ENCODE data around the gene THEM4. TPM values are rescaled to one million over a fixed set of nuclear protein-coding genes. Genes with fewer than 3 reads are reported as not detected.
"Not testable (repeated sequence)": the region's sequence is repeated elsewhere in the genome, so short reads cannot be mapped to it uniquely, and the experiment has no call there.

Gene THEM4
- total RNA-seq, 1 experiment from 2014 or later: 1.2 TPM

GRCh38 chr1:151858886-151859665, 50.2 kb downstream of the THEM4 start:
- TF ChIP-seq EZH2 (IDR thresholded peaks at IDR 0.05; ENCODE audit: borderline replicate concordance, low read depth, low read length, poor library complexity, severe bottlenecking) (no peak), CTCF (conservative IDR thresholded peaks at IDR 0.05; ENCODE audit: low read depth, low read length) (no peak)
- Histone ChIP-seq H3K4me3 (ENCODE audit: low read depth, low read length, poor library complexity, severe bottlenecking) (no peak overlapping the region), H3K27me3 (replicated peaks; ENCODE audit: insufficient read depth, low read depth, low read length, poor library complexity) (no peaks in the 10 kb centered on the region), H3K36me3 (ENCODE audit: insufficient read depth, low read length, poor library complexity, severe bottlenecking) (no peaks in the 10 kb centered on the region), H3K27ac (ENCODE audit: low read depth, low read length, poor library complexity, severe bottlenecking) (no peak overlapping the region), H3K4me1 (ENCODE audit: insufficient read depth, low read length, poor library complexity, severe bottlenecking) (no peaks in the 10 kb centered on the region), H3K9me3 (ENCODE audit: low read depth, low read length, poor library complexity, severe bottlenecking) (no peaks in the 10 kb centered on the region)
- intact Hi-C loops (cut with micrococcal nuclease; ENCODE audit: unreplicated experiment): no loop called here
- no peak for DNase-seq (ENCODE audit: low spot score)
- BruUV-seq (replicated peaks): no TSS peak
- CTCF ChIA-PET: no interaction called here
- POLR2A ChIA-PET (ENCODE audit: low non-redundant PET): no interaction called here

GRCh38 chr1:151858030-151858746, 51.1 kb downstream of the THEM4 start:
- intact Hi-C loops (cut with micrococcal nuclease; ENCODE audit: unreplicated experiment): no loop called here
- Histone ChIP-seq H3K27me3 (replicated peaks; ENCODE audit: insufficient read depth, low read depth, low read length, poor library complexity) (no peaks in the 10 kb centered on the region), H3K4me3 (ENCODE audit: low read depth, low read length, poor library complexity, severe bottlenecking) (no peak overlapping the region), H3K9me3 (ENCODE audit: low read depth, low read length, poor library complexity, severe bottlenecking) (no peaks in the 10 kb centered on the region), H3K4me1 (ENCODE audit: insufficient read depth, low read length, poor library complexity, severe bottlenecking) (no peaks in the 10 kb centered on the region), H3K27ac (ENCODE audit: low read depth, low read length, poor library complexity, severe bottlenecking) (no peak overlapping the region), H3K36me3 (ENCODE audit: insufficient read depth, low read length, poor library complexity, severe bottlenecking) (no peaks in the 10 kb centered on the region)
- DNase-seq (ENCODE audit: low spot score): no peak
- ChIA-PET CTCF (no interaction called here), POLR2A (ENCODE audit: low non-redundant PET) (interaction anchor here (0.5 kb wide), 1 partner anchor 107 kb away, joined by 3 read pairs; no protein-coding TSS in a partner anchor)
- TF ChIP-seq CTCF (conservative IDR thresholded peaks at IDR 0.05; ENCODE audit: low read depth, low read length) (no peak), EZH2 (IDR thresholded peaks at IDR 0.05; ENCODE audit: borderline replicate concordance, low read depth, low read length, poor library complexity, severe bottlenecking) (no peak)
- BruUV-seq (replicated peaks): no TSS peak

GRCh38 chr1:151855933-151856332, 53.4 kb downstream of the THEM4 start:
- ChIA-PET POLR2A (ENCODE audit: low non-redundant PET) (no interaction called here), CTCF (no interaction called here)
- Histone ChIP-seq H3K27me3 (replicated peaks; ENCODE audit: insufficient read depth, low read depth, low read length, poor library complexity) (peaks cover 20% of the 10 kb centered on the region), H3K4me1 (ENCODE audit: insufficient read depth, low read length, poor library complexity, severe bottlenecking) (no peaks in the 10 kb centered on the region), H3K36me3 (ENCODE audit: insufficient read depth, low read length, poor library complexity, severe bottlenecking) (no peaks in the 10 kb centered on the region), H3K27ac (ENCODE audit: low read depth, low read length, poor library complexity, severe bottlenecking) (no peak overlapping the region), H3K4me3 (ENCODE audit: low read depth, low read length, poor library complexity, severe bottlenecking) (no peak overlapping the region), H3K9me3 (ENCODE audit: low read depth, low read length, poor library complexity, severe bottlenecking) (no peaks in the 10 kb centered on the region)
- no TSS peak for BruUV-seq (replicated peaks)
- intact Hi-C loops (cut with micrococcal nuclease; ENCODE audit: unreplicated experiment): no loop called here
- DNase-seq (ENCODE audit: low spot score): no peak
- TF ChIP-seq EZH2 (IDR thresholded peaks at IDR 0.05; ENCODE audit: borderline replicate concordance, low read depth, low read length, poor library complexity, severe bottlenecking) (no peak), CTCF (conservative IDR thresholded peaks at IDR 0.05; ENCODE audit: low read depth, low read length) (no peak)

- CTCF ChIA-PET; H3K36me3 ChIP-seq (ENCODE audit: insufficient read depth, low read length, poor library complexity, severe bottlenecking); DNase-seq (ENCODE audit: low spot score); POLR2A ChIA-PET (ENCODE audit: low non-redundant PET); H3K9me3 ChIP-seq (ENCODE audit: low read depth, low read length, poor library complexity, severe bottlenecking); intact Hi-C loops (cut with micrococcal nuclease; ENCODE audit: unreplicated experiment); H3K4me1 ChIP-seq (ENCODE audit: insufficient read depth, low read length, poor library complexity, severe bottlenecking); H3K4me3 ChIP-seq (ENCODE audit: low read depth, low read length, poor library complexity, severe bottlenecking); H3K27ac ChIP-seq (ENCODE audit: low read depth, low read length, poor library complexity, severe bottlenecking); BruUV-seq (replicated peaks): not testable (repeated sequence)
- H3K27me3 ChIP-seq (replicated peaks; ENCODE audit: insufficient read depth, low read depth, low read length, poor library complexity): peaks cover 25% of the 10 kb centered on the region
Measured at GRCh38 chr1:151855516-151855915, 53.8 kb downstream of the THEM4 start.

All from A673 (cell line).